HCT116 (cell line): ENCODE results near the gene FTO.

Experiments used
- ATF3 ChIP-seq: IDR thresholded peaks from 2 replicates; pipeline ENCODE4 v1.6.1; 2012
- CTCF ChIP-seq, 3 experiments: fragments of 200-600 bp in 1 of 3; sonication (generic) in 1 of 3; IDR thresholded peaks in 2 of 3; conservative IDR thresholded peaks in 1 of 3; 2 replicates each; pipeline ENCODE4 v1.5.1; 2012 to 2017; ENCODE audit warnings: low read depth in 2 of 3, low read length in 2 of 3, antibody characterized with exemption in 1 of 3, borderline replicate concordance in 1 of 3, control low read depth in 1 of 3, mild to moderate bottlenecking in 1 of 3, mixed read lengths in 1 of 3, mixed run types in 1 of 3, moderate library complexity in 1 of 3; ENCODE audit not compliant: insufficient read depth in 1 of 3
- ELF1 ChIP-seq: IDR thresholded peaks from 2 replicates; pipeline ENCODE4 v1.6.1; 2012; ENCODE audit warnings: low read depth, borderline replicate concordance
- EZH2 ChIP-seq: fragments of 200-600 bp; sonication (generic); IDR thresholded peaks from 2 replicates; pipeline ENCODE4 v1.6.1; 2017; ENCODE audit warnings: antibody characterized with exemption, mixed run types
- EZH2phosphoT487 ChIP-seq: fragments of 200-600 bp; IDR thresholded peaks from 2 replicates; pipeline ENCODE4 v1.6.1; 2018; ENCODE audit warnings: antibody characterized with exemption, borderline replicate concordance
- FOSL1 ChIP-seq: IDR thresholded peaks from 2 replicates; pipeline ENCODE4 v1.6.1; 2012; ENCODE audit warnings: low read depth
- JUND ChIP-seq: IDR thresholded peaks from 2 replicates; pipeline ENCODE4 v1.6.1; 2012
- MAX ChIP-seq: IDR thresholded peaks from 2 replicates; pipeline ENCODE4 v1.6.1; 2012
- POLR2A ChIP-seq: IDR thresholded peaks from 2 replicates; pipeline ENCODE4 v1.7.0; 2011; ENCODE audit warnings: borderline replicate concordance; ENCODE audit not compliant: insufficient read depth, insufficient read length; ENCODE audit errors: extremely low read depth
- REST ChIP-seq: IDR thresholded peaks from 2 replicates; pipeline ENCODE4 v1.6.1; 2012; ENCODE audit warnings: low read depth
- SIN3A ChIP-seq: IDR thresholded peaks from 2 replicates; pipeline ENCODE4 v1.6.1; 2012; ENCODE audit warnings: low read depth
- SP1 ChIP-seq: IDR thresholded peaks from 2 replicates; pipeline ENCODE4 v1.6.1; 2012; ENCODE audit warnings: low read depth
- TCF7L2 ChIP-seq: IDR thresholded peaks from 2 replicates; pipeline ENCODE4 v1.7.0; 2011; ENCODE audit warnings: borderline replicate concordance, inconsistent platforms; ENCODE audit not compliant: insufficient read depth, insufficient read length; ENCODE audit errors: extremely low read depth
- YY1 ChIP-seq: IDR thresholded peaks from 2 replicates; pipeline ENCODE4 v1.6.1; 2011; ENCODE audit warnings: low read length, low read depth, moderate library complexity, mild to moderate bottlenecking; ENCODE audit not compliant: insufficient replicate concordance; ENCODE audit errors: extremely low read depth

GRCh38 chr16:54174201-54174600 lies 470.2 kb downstream of the FTO start:
- TF ChIP-seq CTCF (IDR thresholded peaks at IDR 0.05 in 2 of 3, conservative IDR thresholded peaks at IDR 0.05 in 1 of 3; ENCODE audit: borderline replicate concordance in 1 of 3, insufficient read depth in 1 of 3, low read depth in 2 of 3, low read length in 2 of 3), result no peak
- no peak for TF ChIP-seq SP1
- TF ChIP-seq ATF3, result no peak
- no peak for TF ChIP-seq EZH2
- TF ChIP-seq SIN3A, result no peak
- no peak for TF ChIP-seq MAX
- no peak for TF ChIP-seq POLR2A
- no peak for TF ChIP-seq JUND
- TF ChIP-seq TCF7L2, result no peak
- no peak for TF ChIP-seq FOSL1
- no peak for TF ChIP-seq EZH2phosphoT487
- no peak for TF ChIP-seq REST
- TF ChIP-seq ELF1, result no peak
- TF ChIP-seq YY1, result no peak
